Left ventricle myocardium inferior (tissue), 1 donor: ENCODE measurements around the gene MICAL3. TPM values are rescaled to one million over a fixed set of nuclear protein-coding genes. Genes with fewer than 3 reads are reported as not detected.
A peak's percentile ranks its signal among the peaks of the same experiment; 100 is the strongest.
"Not testable (repeated sequence)": the region's sequence is repeated elsewhere in the genome, so short reads cannot be mapped to it uniquely, and the experiment has no call there.

Experiments
- DNase-seq: peaks from one replicate; pipeline ENCODE4 v3.0.0-alpha.2; 2020
- H3K27ac ChIP-seq: fragments of 200-600 bp; replicated peaks from 2 replicates; pipeline ENCODE4 v1.8.0; 2021
- H3K27me3 ChIP-seq: fragments of 200-600 bp; 2 replicates; pipeline ENCODE4 v1.8.0; 2021; ENCODE audit warnings: low read depth
- H3K36me3 ChIP-seq: fragments of 200-600 bp; 2 replicates; pipeline ENCODE4 v1.8.0; 2021
- H3K4me1 ChIP-seq: fragments of 200-600 bp; 2 replicates; pipeline ENCODE4 v1.8.0; 2021
- H3K4me3 ChIP-seq: fragments of 200-600 bp; 2 replicates; pipeline ENCODE4 v1.8.0; 2021; ENCODE audit warnings: mild to moderate bottlenecking, moderate library complexity
- H3K9me3 ChIP-seq: fragments of 200-600 bp; replicated peaks from 2 replicates; pipeline ENCODE4 v1.8.0; 2021
- CTCF ChIP-seq: fragments of 200-600 bp; IDR thresholded peaks from 2 replicates; pipeline ENCODE4 v1.8.0; 2021; ENCODE audit warnings: antibody characterized with exemption, mild to moderate bottlenecking, borderline replicate concordance
- intact Hi-C: fragments of 100-400 bp; cut with micrococcal nuclease; formaldehyde crosslinking; loops from one replicate; pipeline ENCODE4 v1.11.0; 2022
- total RNA-seq: library from RNA; stranded (reverse); fragmentation: NEBNext Ultra II Directional; extraction: Animal tissue kit (Norgen Biotek cat#: 25700); gene quantifications from one replicate; pipeline ENCODE4 v1.2.1, GENCODE V29; 2021
- donor health status: DM: no; HTN: yes; CAD: no; lungs with severe emphysema.

Gene MICAL3
- total RNA-seq, 1 donor from 2014 or later: 92.5 TPM

- Histone ChIP-seq H3K27ac (peak overlapping the region; percentile 86), H3K4me1 (peaks cover 26% of the 10 kb centered on the region), H3K36me3 (no peaks in the 10 kb centered on the region), H3K4me3 (no peak overlapping the region), H3K9me3 (no peaks in the 10 kb centered on the region), H3K27me3 (peaks cover 6% of the 10 kb centered on the region)
- TF ChIP-seq CTCF: no peak
- DNase-seq: no peak
- intact Hi-C loops: no loop called here
Measured at GRCh38 chr22:18067121-18067520, 42.8 kb upstream of the MICAL3 start.

GRCh38 chr22:18066181-18066859 lies 42.0 kb upstream of the MICAL3 start:
- no peak overlapping the region for H3K4me3 ChIP-seq
- intact Hi-C loops: no loop called here
- peaks cover 28% of the 10 kb centered on the region for H3K4me1 ChIP-seq
- TF ChIP-seq CTCF: no peak
- H3K9me3 ChIP-seq: no peaks in the 10 kb centered on the region
- H3K27me3 ChIP-seq: peaks cover 6% of the 10 kb centered on the region
- no peak overlapping the region for H3K27ac ChIP-seq
- no peaks in the 10 kb centered on the region for H3K36me3 ChIP-seq
- DNase-seq: no peak

- TF ChIP-seq CTCF: no peak
- H3K9me3 ChIP-seq: no peaks in the 10 kb centered on the region
- peaks cover 6% of the 10 kb centered on the region for H3K27me3 ChIP-seq
- H3K4me1 ChIP-seq: peaks cover 33% of the 10 kb centered on the region
- DNase-seq: no peak
- intact Hi-C loops: no loop called here
- no peak overlapping the region for H3K27ac ChIP-seq
- H3K4me3 ChIP-seq: no peak overlapping the region
- no peaks in the 10 kb centered on the region for H3K36me3 ChIP-seq
Measured at GRCh38 chr22:18065256-18065655, 40.9 kb upstream of the MICAL3 start.

GRCh38 chr22:18064636-18065035 lies 40.3 kb upstream of the MICAL3 start:
- TF ChIP-seq CTCF: no peak
- H3K27me3 ChIP-seq: peaks cover 6% of the 10 kb centered on the region
- intact Hi-C loops: no loop called here
- H3K27ac ChIP-seq: no peak overlapping the region
- H3K36me3 ChIP-seq: no peaks in the 10 kb centered on the region
- no peak overlapping the region for H3K4me3 ChIP-seq
- DNase-seq: no peak
- H3K9me3 ChIP-seq: no peaks in the 10 kb centered on the region
- peaks cover 33% of the 10 kb centered on the region for H3K4me1 ChIP-seq

- DNase-seq, H3K4me3 ChIP-seq, H3K27me3 ChIP-seq, H3K36me3 ChIP-seq, H3K9me3 ChIP-seq, H3K27ac ChIP-seq, intact Hi-C loops: not testable (repeated sequence)
- H3K4me1 ChIP-seq: peaks cover 27% of the 10 kb centered on the region
Measured at GRCh38 chr22:18063715-18064114, 39.4 kb upstream of the MICAL3 start.

- no peak overlapping the region for H3K4me3 ChIP-seq
- peaks cover 25% of the 10 kb centered on the region for H3K4me1 ChIP-seq
- intact Hi-C loops: no loop called here
- DNase-seq: no peak
- TF ChIP-seq CTCF: no peak
- peaks cover 6% of the 10 kb centered on the region for H3K27me3 ChIP-seq
- no peaks in the 10 kb centered on the region for H3K9me3 ChIP-seq
- no peaks in the 10 kb centered on the region for H3K36me3 ChIP-seq
- no peak overlapping the region for H3K27ac ChIP-seq
Measured at GRCh38 chr22:18063306-18063705, 38.9 kb upstream of the MICAL3 start.
